ENCODE results near the gene MLST8. TPM values are rescaled to one million over a fixed set of nuclear protein-coding genes. Genes with fewer than 3 reads are reported as not detected.
"Not testable (repeated sequence)": the region's sequence is repeated elsewhere in the genome, so short reads cannot be mapped to it uniquely, and the experiment has no call there.

MLST8 gene
- total RNA-seq, 2 donors from 2014 or later, result 26.7 to 31.4 TPM

- intact Hi-C loops (cut with DNase I, micrococcal nuclease), result no loop called here
- ATAC-seq, result peak; percentile 38
- DNase-seq, result peak in 1 of 2 donors; percentile 31
Observed at GRCh38 chr16:2236337-2237101, 31.3 kb downstream of the MLST8 start, which contains the start of gene DNASE1L2. Gene DNASE1L2, plus strand, starts transcription at chr16:2236444. Its CDS starts 373 bp downstream, at chr16:2236817.

GRCh38 chr16:2237102-2237482, 31.8 kb downstream of the MLST8 start:
- DNase-seq, result no peak
- ATAC-seq, result peak; percentile 0
- intact Hi-C loops (cut with DNase I, micrococcal nuclease), result no loop called here

- intact Hi-C loops (cut with DNase I, micrococcal nuclease), result no loop called here
- DNase-seq (peak in 1 of 2 donors; percentile 30), ATAC-seq (peak; percentile 27)
Observed at GRCh38 chr16:2237493-2238149, 32.4 kb downstream of the MLST8 start.

- intact Hi-C loops (cut with DNase I, micrococcal nuclease), result no loop called here
- DNase-seq (no peak), ATAC-seq (peak; percentile 26)
Observed at GRCh38 chr16:2238150-2238837, 33.0 kb downstream of the MLST8 start.

GRCh38 chr16:2238838-2239675, 33.8 kb downstream of the MLST8 start:
- intact Hi-C loops (cut with DNase I, micrococcal nuclease), result no loop called here
- DNase-seq (no peak), ATAC-seq (peak; percentile 36)

GRCh38 chr16:2240331-2240730, 35.1 kb downstream of the MLST8 start:
- intact Hi-C loops (cut with DNase I, micrococcal nuclease); DNase-seq; ATAC-seq: not testable (repeated sequence)

- DNase-seq (no peak), ATAC-seq (peak; percentile 30)
- intact Hi-C loops (cut with DNase I, micrococcal nuclease), result no loop called here
Observed at GRCh38 chr16:2242598-2242997, 37.3 kb downstream of the MLST8 start.

- DNase-seq, result no peak
- no peak for ATAC-seq
- intact Hi-C loops (cut with DNase I, micrococcal nuclease), result no loop called here
Observed at GRCh38 chr16:2243031-2243528, 37.8 kb downstream of the MLST8 start.

GRCh38 chr16:2243781-2244180, 38.5 kb downstream of the MLST8 start:
- DNase-seq (no peak), ATAC-seq (no peak)
- intact Hi-C loops (cut with DNase I, micrococcal nuclease), result no loop called here

- intact Hi-C loops (cut with DNase I, micrococcal nuclease), result no loop called here
- peak; percentile 3 for ATAC-seq
- DNase-seq, result no peak
Observed at GRCh38 chr16:2244301-2244700, 39.0 kb downstream of the MLST8 start.

GRCh38 chr16:2244926-2245795, 39.9 kb downstream of the MLST8 start:
- intact Hi-C loops (cut with DNase I, micrococcal nuclease), result no loop called here
- no peak for ATAC-seq

GRCh38 chr16:2246301-2246885, 41.1 kb downstream of the MLST8 start:
- DNase-seq, result no peak
- intact Hi-C loops (cut with DNase I, micrococcal nuclease), result no loop called here
- no peak for ATAC-seq

More at GRCh38 chr16:2244926-2245795, 39.9 kb downstream of the MLST8 start:
- DNase-seq, result no peak

GRCh38 chr16:2250652-2251295, 45.5 kb downstream of the MLST8 start:
- intact Hi-C loops (cut with DNase I, micrococcal nuclease), result no loop called here
- ATAC-seq (peak; percentile 36), DNase-seq (peak in 1 of 2 donors; percentile 71)

GRCh38 chr16:2251296-2252111, 46.2 kb downstream of the MLST8 start, which contains the start of gene ECI1:
Gene ECI1, minus strand, starts transcription at chr16:2251587. Its CDS starts 21 bp downstream, at chr16:2251566.
- intact Hi-C loops (cut with DNase I, micrococcal nuclease), result no loop called here
- peak; percentile 96 to 98 for DNase-seq

GRCh38 chr16:2252806-2253148, 47.5 kb downstream of the MLST8 start:
- intact Hi-C loops (cut with DNase I, micrococcal nuclease), result no loop called here
- DNase-seq (no peak), ATAC-seq (no peak)

More at GRCh38 chr16:2251296-2252111, 46.2 kb downstream of the MLST8 start, which contains the start of gene ECI1:
- ATAC-seq, result peak; percentile 94

- intact Hi-C loops (cut with DNase I, micrococcal nuclease), result no loop called here
- DNase-seq (no peak), ATAC-seq (no peak)
Observed at GRCh38 chr16:2253293-2253692, 48.0 kb downstream of the MLST8 start.
